HG03354 (cell line): ENCODE measurements around the gene NCLN.

Experiments used
- ATAC-seq: cut with Tn5 transposase; IDR thresholded peaks from one replicate; pipeline ENCODE4 v1.9.1; 2021; ENCODE audit warnings: mild to moderate bottlenecking; ENCODE audit not compliant: unreplicated experiment, poor library complexity, severe bottlenecking

The NCLN gene, protein sequence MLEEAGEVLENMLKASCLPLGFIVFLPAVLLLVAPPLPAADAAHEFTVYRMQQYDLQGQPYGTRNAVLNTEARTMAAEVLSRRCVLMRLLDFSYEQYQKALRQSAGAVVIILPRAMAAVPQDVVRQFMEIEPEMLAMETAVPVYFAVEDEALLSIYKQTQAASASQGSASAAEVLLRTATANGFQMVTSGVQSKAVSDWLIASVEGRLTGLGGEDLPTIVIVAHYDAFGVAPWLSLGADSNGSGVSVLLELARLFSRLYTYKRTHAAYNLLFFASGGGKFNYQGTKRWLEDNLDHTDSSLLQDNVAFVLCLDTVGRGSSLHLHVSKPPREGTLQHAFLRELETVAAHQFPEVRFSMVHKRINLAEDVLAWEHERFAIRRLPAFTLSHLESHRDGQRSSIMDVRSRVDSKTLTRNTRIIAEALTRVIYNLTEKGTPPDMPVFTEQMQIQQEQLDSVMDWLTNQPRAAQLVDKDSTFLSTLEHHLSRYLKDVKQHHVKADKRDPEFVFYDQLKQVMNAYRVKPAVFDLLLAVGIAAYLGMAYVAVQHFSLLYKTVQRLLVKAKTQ

DNA sequence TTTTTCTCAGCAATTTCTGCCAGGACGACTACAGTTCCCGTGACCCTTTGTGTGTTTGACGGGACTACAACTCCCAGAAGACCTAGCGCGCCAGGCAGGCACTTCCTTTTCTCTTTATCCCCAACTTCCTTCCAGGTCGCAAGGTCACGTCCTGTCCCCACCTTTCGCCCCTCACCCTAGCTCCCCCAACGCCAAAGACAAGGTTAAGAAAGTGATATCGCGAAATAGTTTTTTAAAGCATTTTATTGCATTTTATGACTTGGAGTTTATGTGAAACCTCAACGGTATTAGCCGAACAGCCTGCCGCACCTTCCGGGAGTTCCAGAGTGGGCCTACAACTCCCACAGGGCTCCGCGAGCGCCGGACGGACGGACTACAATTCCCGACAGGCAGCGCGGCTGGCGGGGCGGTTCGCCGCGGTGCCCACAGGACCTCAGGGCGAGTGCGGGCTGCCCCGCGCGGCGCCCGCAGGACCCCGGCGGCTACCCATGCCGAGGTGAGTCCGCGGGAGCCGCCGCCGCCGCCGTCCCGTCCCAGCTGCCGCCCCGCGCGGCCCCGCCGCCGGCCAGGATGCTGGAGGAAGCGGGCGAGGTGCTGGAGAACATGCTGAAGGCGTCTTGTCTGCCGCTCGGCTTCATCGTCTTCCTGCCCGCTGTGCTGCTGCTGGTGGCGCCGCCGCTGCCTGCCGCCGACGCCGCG, at the start of gene NCLN:
TSS of gene NCLN (plus strand) at position 470 of the 699 bp plus-strand sequence. CDS start at position 571, 101 bp downstream.
- peak; percentile 69 for ATAC-seq

DNA sequence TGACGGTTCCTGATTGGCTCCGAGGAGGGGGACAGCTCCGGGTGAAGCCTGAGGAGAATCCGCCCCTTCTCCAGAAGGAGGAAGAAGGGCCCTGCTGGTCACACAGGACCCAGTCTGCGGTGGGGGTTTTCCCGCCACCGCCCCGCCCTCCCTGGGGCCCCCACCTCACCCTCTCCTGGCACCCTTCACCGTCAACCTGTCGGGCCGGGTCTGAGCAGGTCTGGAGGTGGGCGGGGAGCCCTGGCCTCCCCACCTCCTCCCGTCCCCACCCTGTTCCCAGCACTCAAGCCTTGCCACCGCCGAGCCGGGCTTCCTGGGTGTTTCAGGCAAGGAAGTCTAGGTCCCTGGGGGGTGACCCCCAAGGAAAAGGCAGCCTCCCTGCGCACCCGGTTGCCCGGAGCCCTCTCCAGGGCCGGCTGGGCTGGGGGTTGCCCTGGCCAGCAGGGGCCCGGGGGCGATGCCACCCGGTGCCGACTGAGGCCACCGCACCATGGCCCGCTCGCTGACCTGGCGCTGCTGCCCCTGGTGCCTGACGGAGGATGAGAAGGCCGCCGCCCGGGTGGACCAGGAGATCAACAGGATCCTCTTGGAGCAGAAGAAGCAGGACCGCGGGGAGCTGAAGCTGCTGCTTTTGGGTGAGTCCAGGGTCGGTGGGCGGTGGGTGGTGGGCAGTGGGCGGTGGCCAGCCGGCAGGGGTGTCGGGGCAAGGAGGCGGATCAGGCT, 49.6 kb upstream of the NCLN start, which contains the start of gene GNA15:
TSS of gene GNA15 (plus strand) at position 73 of the 723 bp plus-strand sequence. CDS start at position 491, 418 bp downstream.
- ATAC-seq, result no peak

DNA sequence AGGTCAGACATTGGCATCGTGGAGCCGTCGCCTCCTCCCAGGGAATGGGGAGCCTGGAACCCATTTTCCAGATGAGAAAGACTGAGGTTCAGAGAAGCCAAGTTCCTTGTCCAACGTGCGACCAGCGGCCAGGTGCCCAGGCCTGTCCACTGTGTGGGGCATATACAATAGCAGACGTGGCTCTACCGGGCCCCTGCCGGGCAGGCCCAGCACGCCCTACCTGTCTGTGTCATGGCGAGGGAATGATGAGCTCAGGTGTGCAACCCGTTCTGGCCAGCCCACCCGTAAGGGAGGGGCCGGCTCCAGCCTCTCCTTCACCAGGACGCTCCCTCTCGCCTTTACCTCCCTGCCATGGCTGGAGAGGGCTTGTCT, 49.1 kb upstream of the NCLN start:
- ATAC-seq, result no peak

GRCh38 chr19:3137119-3137518, 48.6 kb upstream of the NCLN start:
- ATAC-seq, result no peak

GRCh38 chr19:3138268-3138667, 47.5 kb upstream of the NCLN start:
- no peak for ATAC-seq

GRCh38 chr19:3140667-3141038, 45.1 kb upstream of the NCLN start:
- ATAC-seq, result no peak

DNA sequence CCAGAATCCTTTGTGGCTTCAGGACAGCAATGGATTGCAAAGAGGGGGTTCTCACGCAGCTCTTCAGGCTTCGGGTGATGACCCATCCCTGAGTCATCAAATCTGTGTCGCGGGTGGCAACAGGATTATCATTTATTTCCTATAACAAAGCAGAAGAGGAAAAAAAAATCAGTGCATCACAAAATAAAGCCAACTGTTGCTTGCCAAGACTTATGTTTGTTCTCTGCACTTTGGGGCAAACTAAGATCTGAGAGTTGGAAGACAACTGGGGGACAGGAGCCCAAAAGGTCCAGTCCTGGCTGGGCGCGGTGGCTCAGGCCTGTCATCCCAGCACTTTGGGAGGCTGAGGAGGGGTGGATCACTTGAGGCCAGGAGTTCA, 43.4 kb upstream of the NCLN start:
- ATAC-seq, result no peak

DNA sequence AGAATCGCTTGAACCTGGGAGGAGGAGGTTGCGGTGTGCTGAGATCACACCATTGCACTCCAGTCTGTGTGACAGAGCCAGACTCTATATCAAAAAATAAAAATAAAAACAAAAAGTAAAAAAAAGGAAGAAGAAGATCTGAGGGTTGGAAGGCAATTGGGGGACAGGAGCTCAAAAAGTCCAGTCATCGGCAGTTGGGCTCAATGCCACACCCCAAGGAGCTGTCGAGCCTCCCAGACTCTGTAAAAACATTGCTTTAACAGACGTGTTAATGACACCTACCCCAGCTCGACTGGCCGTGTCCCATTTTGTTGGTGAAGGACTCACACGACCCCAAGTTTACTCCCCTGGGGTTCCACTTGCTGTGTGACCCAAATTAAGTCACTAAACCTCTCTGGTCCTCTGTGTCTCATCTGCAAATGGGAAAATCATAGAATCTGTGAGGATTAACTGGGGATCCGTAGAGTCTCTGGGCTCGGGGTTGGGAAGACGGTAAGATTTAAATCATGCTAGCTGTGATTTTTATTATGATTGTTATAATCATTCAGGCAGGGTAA, 42.9 kb upstream of the NCLN start:
- ATAC-seq, result no peak

DNA sequence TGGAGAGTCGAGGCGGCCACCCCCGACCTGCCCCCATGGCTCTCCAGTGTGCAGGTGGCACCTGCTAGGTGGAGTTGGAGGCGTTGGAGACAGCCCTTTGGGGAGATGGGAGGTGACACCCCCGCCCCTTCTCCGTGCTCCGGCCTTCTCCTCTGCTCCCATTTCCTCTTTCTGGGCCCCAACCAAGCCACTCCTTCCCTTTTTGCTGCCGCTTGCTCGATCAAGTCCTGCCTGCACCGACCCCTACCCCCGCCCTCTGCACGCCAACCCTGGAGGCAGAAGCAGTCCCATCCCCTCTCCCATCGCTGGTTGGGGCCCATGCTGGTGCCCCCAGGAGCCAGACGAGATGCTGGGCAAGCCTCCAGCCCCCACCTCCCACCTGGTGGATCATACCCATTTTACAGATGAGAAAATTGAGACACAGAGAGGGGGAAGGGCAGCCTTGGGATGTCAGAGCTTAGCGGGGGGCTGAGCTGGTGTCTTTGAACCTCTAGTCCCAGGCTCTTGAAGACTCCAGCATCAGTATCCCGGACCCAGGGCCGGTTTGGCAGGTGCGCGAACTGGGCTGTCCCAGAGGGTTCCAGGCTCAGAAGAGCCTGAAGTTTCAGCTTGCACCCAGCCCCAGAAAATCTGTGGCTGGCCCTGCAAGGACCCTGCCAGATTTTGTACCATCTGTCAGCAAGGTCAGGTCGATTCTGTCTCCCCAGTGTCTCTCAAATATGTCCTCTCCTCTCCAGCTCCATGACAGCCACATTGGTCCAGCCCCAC, 39.6 kb upstream of the NCLN start:
- ATAC-seq, result no peak

DNA sequence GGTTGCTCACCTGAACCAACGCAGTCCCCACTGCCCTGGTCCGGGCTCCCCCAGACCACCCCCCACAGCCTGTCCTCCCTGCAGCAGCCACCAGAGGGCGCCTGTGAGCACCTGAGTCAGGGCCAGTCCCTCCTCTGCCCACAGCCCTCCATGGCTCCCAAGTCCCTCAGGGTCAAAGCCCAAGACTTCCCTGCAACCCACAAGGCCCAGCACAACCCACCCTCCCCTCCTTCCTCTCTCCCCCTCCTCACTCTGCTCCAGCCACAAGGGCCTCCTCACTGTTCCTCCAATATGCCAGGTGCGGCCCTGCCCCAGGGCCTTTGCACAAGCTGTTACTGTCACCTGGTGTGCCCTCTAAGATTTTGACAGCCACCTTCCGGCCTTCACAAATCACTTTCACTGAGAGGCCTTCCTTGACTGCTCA, 39.0 kb upstream of the NCLN start:
- ATAC-seq, result no peak

DNA sequence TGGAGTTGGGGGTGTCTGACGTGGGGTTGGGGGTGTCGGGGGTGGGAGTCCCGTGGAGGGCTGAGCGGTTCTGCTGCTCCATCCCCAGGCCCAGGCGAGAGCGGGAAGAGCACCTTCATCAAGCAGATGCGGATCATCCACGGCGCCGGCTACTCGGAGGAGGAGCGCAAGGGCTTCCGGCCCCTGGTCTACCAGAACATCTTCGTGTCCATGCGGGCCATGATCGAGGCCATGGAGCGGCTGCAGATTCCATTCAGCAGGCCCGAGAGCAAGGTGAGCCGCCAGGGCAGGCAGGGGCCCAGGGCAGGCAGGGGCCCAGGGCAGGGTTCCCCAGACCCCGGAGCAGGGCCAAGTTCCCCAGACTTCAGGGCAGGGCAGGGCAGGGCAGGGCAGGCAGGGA, 37.2 kb upstream of the NCLN start:
- ATAC-seq, result no peak

DNA sequence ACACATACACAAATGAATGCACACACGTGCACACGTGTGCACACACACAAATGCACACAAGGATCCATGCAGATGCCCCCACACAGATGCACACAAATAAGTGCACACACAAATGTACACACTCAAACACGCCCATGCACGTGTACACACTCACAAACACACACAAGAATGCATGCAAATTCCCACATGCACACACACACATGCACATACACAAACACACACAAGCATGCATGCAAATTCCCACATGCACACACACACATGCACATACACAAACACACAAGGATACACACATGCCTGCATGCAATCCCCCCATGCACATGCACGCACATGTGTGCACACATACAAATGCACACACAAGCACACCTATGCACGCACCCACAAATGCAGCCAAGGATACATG, 36.6 kb upstream of the NCLN start:
- ATAC-seq, result no peak

DNA sequence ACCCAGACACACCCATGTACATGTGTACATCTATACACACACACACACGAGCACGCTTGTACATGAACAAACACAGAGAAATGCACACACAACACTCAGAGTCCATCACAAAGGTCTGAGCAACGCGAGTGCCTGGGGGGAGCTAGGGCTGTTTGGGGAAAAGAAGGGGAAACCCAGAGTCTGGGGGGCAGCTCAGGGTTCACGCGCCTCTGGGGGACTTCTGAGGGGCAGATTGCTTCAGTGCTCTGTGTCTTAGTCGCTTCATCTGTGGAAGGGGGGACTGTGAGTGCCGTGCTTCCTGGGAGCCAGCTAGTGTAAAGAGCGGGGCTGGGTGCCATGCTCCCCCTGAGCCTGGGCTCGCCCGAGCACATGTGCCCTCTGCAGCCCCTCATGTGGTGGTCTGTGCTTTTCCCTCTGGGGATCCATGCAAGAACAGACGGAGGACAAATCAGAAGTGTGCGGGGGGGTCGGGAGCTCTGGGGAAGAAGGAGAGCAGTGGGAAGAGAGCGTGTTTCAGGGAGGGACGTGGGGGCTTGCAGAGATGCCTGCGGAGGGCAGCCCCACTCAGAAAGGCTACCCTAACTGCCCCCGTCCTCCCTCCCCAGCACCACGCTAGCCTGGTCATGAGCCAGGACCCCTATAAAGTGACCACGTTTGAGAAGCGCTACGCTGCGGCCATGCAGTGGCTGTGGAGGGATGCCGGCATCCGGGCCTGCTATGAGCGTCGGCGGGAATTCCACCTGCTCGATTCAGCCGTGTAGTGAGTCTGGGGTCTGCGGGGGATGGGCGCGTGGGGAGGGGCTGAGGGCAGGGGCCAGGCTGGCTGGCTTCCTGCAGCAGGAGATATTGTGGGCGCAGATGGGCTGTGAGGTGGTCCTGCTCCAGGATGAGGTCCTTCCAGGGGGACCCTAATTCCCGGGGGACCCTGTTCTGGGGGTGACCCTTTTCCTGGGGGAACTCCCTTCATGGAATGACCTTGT, 35.9 kb upstream of the NCLN start:
- no peak for ATAC-seq

DNA sequence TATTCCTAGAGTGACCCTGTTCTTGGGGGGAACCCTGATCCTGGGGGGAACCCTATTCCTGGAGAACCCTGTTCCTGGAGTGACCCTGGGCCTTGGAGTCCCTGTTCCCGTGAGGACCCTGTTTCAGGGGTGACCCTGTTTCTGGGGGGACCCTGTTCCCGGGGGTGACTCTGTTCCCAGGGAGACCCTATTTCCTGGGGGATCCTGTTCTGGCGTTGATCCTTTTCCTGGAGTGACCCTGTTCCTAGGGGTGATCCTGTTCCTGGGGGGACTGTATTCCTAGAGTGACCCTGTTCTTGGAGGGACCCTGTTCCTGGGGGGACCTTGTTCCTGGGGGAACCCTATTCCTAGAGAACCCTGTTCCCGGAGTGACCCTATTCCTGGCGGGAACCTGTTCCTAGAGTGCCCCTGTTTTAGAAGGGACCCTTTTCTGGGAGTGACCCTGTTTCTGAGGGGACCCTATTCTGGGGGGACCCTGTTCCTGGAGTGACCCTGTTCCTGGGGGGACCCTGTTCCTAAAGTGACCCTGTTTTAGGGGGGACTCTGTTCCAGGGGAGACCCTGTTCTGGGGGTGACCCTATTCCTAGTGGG, 34.9 kb upstream of the NCLN start:
- no peak for ATAC-seq

DNA sequence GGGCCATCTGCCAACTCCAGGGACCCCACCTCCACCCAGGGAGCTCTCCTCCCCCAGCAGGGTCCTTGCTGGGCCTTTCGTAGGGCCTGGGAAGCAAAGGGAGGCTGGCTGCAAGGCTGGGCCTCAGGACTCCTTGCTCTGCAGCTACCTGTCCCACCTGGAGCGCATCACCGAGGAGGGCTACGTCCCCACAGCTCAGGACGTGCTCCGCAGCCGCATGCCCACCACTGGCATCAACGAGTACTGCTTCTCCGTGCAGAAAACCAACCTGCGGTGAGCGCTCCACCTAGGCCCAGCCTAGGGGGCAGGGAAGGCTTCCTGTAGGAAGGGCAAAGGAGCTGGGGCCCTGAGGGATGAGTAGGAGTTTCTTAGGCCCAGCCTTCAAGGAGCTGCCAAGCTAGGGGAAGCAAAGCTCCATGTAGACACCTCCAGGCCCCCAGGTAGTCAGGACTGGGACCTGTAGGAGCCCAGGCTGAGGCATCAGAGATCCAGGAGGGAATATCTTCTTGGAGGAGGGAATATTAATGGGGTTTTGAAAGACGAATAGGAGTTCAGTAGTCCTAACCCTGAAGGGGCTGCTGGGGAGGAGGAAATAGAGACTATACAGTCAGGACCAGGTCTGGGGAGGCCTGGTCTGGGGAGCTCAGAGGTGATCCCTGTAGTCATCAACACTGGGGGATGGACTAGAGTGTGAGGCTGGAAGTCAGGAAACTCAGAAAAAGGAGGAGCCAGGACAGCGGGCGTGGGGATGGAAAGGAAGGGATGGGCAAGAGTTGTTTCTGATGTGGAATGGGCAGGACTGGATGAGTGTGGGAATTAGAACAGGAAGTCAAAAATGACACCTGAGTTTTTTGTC, 33.9 kb upstream of the NCLN start:
- ATAC-seq, result no peak

GRCh38 chr19:3152419-3152780, 33.3 kb upstream of the NCLN start:
- ATAC-seq, result no peak
